GM19193 (cell line): ENCODE results near the gene SORT1.

Experiments used
- POLR2A ChIP-seq: IDR thresholded peaks from 4 replicates; pipeline ENCODE4 v1.6.1; 2011; ENCODE audit not compliant: insufficient read depth, insufficient read length; ENCODE audit errors: extremely low read depth

SORT1 gene

GRCh38 chr1:109300650-109301151, 97.0 kb downstream of the SORT1 start:
- no peak for TF ChIP-seq POLR2A

GRCh38 chr1:109299558-109300343, 98.0 kb downstream of the SORT1 start:
- TF ChIP-seq POLR2A, result no peak

GRCh38 chr1:109298666-109299557, 98.8 kb downstream of the SORT1 start:
- no peak for TF ChIP-seq POLR2A

DNA sequence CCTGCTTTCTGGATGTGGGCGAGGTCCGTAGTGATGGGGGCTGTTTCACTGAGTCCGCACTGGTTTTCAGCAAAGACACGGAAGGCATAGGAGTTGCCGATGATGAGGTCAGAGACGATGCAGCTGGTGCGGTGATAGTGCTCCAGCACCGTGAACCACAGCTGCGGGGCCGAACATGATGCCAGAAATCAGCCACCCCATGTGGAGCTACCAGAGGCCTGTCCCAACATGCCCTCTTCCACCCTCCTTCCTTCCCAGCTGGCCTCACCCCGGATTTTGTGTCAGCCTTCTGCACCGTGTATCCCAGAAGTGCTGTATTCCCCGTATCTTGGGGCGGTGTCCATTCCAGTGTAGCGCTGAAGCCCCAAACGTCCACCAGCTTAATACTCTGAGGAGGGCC, 100.9 kb downstream of the SORT1 start:
- TF ChIP-seq POLR2A, result no peak

GRCh38 chr1:109295712-109296415, 101.9 kb downstream of the SORT1 start:
- no peak for TF ChIP-seq POLR2A

DNA sequence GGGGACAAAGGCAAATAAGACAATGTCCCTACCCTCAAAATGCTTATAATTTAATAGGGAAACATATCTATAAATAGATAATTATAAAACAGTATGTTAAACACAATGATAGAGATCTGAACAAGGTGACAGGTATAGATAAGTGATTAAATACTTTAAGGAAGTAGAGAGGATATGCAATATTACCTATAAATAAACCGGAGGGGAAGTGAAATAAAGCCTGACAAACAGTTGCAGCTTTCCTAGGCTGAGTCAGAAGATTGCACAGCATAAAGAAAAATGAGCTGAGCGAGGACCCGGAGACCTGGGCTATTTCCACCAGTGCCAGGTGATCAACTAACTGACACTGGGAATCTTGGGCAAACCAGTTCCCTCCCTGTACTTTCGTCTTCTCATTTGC, 103.2 kb downstream of the SORT1 start:
- no peak for TF ChIP-seq POLR2A

DNA sequence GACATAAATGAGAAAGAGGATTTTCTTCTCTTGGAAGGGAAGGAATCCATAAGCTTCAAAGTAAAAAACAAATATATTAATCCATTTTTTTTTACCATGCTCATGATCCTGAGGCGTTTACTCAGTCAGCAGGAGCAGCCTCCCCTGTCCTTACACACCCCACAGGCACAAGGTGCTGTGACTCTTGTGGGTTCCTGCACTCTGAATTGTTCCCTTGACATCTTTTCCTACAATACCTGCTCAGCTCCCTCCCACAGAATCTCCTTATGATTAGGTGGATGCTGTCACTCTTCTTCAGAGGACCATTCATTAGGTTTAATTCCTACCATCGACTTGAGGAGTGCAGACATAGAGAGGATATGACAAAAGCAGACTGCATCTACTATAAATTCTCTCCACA, 104.7 kb downstream of the SORT1 start:
- TF ChIP-seq POLR2A, result no peak

- no peak for TF ChIP-seq POLR2A
These were observed 105.4 kb downstream of the SORT1 start for GRCh38 chr1:109292364-109292763.

DNA sequence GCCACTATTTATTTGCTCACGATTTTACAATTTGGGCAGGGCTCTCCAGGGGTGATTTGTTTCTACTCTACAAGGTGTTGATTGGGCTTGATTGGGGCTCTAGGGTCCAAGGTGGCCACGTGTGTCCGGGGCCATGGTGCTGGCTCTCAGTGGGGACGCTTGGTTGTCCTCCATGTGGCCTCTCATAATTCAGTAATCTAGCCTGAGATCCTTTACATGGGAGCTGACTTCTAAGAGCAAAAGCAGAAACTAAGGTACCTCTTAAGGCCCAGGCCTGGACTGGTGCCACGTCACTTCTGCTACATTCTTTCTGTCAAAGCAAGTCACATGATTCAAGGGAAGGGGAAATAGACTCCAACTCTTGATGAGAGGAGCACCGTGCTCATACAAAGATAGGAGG, 106.7 kb downstream of the SORT1 start:
- no peak for TF ChIP-seq POLR2A

DNA sequence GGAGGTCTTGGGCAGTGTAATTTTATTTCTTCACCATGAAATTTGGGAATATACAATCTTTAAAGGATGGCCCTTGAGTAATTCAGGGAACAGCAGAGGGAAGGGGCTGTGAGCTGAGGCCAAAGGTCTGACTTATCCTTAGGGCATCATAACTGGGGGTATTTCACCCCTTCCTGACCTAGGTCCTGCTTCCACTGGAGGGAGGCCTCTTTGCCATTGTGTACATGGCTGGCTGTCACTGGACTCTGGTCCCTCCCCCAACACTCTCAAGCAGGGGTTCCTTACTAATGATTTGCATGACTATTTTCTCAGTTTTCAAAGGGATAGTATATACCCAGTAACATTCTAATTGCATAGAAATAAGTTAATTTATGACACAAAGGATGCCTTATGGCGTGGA, 107.6 kb downstream of the SORT1 start:
- no peak for TF ChIP-seq POLR2A

DNA sequence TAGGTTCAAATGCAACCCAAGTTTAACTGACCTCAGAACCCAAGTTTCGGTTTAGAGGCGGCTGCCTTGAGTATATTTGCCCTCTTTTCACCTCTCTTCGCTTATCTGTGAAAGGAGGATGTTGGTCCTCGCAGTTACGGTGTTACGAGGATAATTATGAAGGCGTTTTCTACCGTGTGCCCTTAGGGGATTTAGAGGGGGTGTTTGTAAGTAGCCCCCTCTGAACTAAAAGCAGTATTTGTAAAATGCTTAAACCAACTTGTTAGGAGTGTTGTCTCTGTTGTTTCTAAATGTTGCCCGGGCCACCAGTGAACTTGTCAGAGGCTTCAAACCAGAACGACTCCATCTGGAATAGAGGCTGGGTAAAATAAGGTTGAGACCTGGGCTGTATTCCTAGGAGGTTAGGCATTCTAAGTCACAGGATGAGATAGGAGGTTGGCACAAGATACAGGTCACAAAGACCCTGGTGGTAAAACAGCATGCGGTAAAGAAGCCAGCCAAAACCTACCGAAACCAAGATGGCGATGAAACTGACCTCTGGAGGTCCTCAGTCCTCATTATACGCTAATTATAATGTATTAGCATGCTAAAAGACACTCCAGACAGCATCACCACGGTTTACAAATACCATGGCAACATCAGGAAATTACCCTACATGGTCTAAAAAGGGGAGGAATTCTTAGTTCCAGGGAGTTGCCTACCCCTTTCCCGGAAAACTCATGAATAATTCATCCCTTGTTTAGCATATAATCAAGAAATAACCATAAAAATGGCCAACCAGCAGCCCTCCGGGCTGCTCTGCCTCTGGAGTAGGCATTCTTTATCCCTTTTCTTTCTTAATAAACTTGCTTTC, 113.7 kb downstream of the SORT1 start:
- no peak for TF ChIP-seq POLR2A

- TF ChIP-seq POLR2A, result peak; percentile 81
These were observed 114.6 kb downstream of the SORT1 start, which contains the start of gene PSRC1 for GRCh38 chr1:109282952-109283747. TSS of gene PSRC1 (minus strand) at chr1:109283145.

DNA sequence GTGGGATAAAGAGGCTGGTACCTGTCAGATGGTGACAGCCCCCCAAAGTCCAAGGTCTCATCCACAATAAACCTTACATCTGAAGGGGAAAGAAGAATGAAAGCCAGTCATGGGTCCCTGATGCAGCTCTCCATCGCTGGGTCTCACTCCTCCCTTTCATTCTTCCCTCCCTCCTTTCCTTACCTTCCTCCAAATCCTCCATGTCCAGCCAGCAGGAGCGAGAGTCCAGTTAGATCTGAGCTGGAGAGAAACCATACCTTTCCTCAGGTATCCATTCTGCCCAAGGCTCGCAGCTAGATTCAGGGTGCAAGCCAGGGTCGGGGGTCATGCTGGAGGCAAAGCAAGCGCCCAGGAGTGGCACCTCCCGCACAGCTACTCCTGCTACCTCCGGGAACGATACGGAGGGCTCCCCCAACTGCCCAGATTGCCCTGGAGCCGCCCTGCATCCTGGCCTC, 115.2 kb downstream of the SORT1 start:
- no peak for TF ChIP-seq POLR2A
